Measurements from ENCODE around the gene ARHGAP40.

- TF ChIP-seq ZNF280B (CRISPR knock-in tag; IDR thresholded peaks at IDR 0.05; ENCODE audit: borderline replicate concordance) (no peak), TCF7L2 (IDR thresholded peaks at IDR 0.05; ENCODE audit: low read depth, low read length) (no peak), KDM5B (CRISPR knock-in tag; IDR thresholded peaks at IDR 0.05; ENCODE audit: borderline replicate concordance) (no peak), ZNF10 (CRISPR knock-in tag; IDR thresholded peaks at IDR 0.05; ENCODE audit: borderline replicate concordance, low read depth) (no peak), E2F5 (CRISPR knock-in tag; conservative IDR thresholded peaks at IDR 0.05) (no peak), HBP1 (CRISPR knock-in tag; IDR thresholded peaks at IDR 0.05; ENCODE audit: low read depth) (no peak), CTCF (CRISPR knock-in tag; IDR thresholded peaks at IDR 0.05) (no peak), ETV6 (CRISPR knock-in tag; conservative IDR thresholded peaks at IDR 0.05) (no peak), MLX (CRISPR knock-in tag; IDR thresholded peaks at IDR 0.05) (no peak)
Observed at GRCh38 chr20:38629979-38630378, 28.4 kb downstream of the ARHGAP40 start.
